HEK293 (cell line): Measurements from ENCODE around the gene POLR2C.

Experiments used
- CTCF ChIA-PET: fragments of 350-600 bp; formaldehyde crosslinking; extraction: SDS; loops from one replicate; lab custom pipeline; 2021; ENCODE audit warnings: antibody characterized with exemption; lab: Yijun Ruan, JAX
- POLR2A ChIA-PET: fragments of 300-600 bp; formaldehyde crosslinking; extraction: SDS; loops from one replicate; lab custom pipeline; 2020; ENCODE audit warnings: antibody characterized with exemption, inconsistent platforms; lab: Yijun Ruan, JAX
- H3K27ac ChIP-seq: fragments of 200-500 bp; sonication (Bioruptor generic); 2 replicates; pipeline ENCODE4 v1.5.1; 2014; ENCODE audit warnings: low read depth, low read length, control low read depth, inconsistent platforms; ENCODE audit errors: extremely low read depth
- H3K36me3 ChIP-seq, 2 experiments: fragments of 200-500 bp in 1 of 2; sonication (Bioruptor generic) in 1 of 2; 1 replicate in 1 of 2; 2 replicates in 1 of 2; pipeline ENCODE4 v1.5.1; 2014 to 2017; ENCODE audit warnings: inconsistent platforms in 2 of 2, low read length in 2 of 2; ENCODE audit not compliant: control insufficient read depth in 2 of 2, insufficient read depth in 1 of 2
- H3K4me1 ChIP-seq: fragments of 200-500 bp; sonication (Bioruptor generic); 2 replicates; pipeline ENCODE4 v1.5.1; 2014; ENCODE audit warnings: mild to moderate bottlenecking, low read length, inconsistent platforms; ENCODE audit not compliant: control insufficient read depth, insufficient read depth
- H3K4me3 ChIP-seq: 2 replicates; pipeline ENCODE4 v1.5.1; 2011; ENCODE audit warnings: low read depth, mild to moderate bottlenecking, control low read depth, low read length, moderate library complexity
- H3K9me3 ChIP-seq: fragments of 200-500 bp; sonication (Bioruptor generic); 2 replicates; pipeline ENCODE4 v1.5.1; 2014; ENCODE audit warnings: low read depth, low read length, inconsistent platforms; ENCODE audit not compliant: control insufficient read depth, insufficient read depth
- GLIS2 ChIP-seq: fragments of 450-650 bp; formaldehyde crosslinking; IDR thresholded peaks from 2 replicates; pipeline ENCODE4 v1.5.1; 2016; ENCODE audit warnings: missing biosample characterization, missing genetic modification characterization
- KLF1 ChIP-seq: fragments of 450-650 bp; formaldehyde crosslinking; IDR thresholded peaks from 2 replicates; pipeline ENCODE4 v1.5.1; 2016; ENCODE audit warnings: missing biosample characterization, missing genetic modification characterization
- WT1 ChIP-seq: fragments of 450-650 bp; formaldehyde crosslinking; IDR thresholded peaks from 2 replicates; pipeline ENCODE4 v1.5.1; 2016; ENCODE audit warnings: missing biosample characterization, missing genetic modification characterization
- ZNF174 ChIP-seq: fragments of 450-650 bp; formaldehyde crosslinking; IDR thresholded peaks from 2 replicates; pipeline ENCODE4 v1.5.0; 2017; ENCODE audit warnings: missing biosample characterization, mild to moderate bottlenecking, missing genetic modification characterization
- ZNF19 ChIP-seq: fragments of 450-650 bp; formaldehyde crosslinking; IDR thresholded peaks from 2 replicates; pipeline ENCODE4; 2016; ENCODE audit warnings: missing biosample characterization, missing genetic modification characterization, low read depth
- ZNF426 ChIP-seq: fragments of 450-650 bp; formaldehyde crosslinking; IDR thresholded peaks from 2 replicates; pipeline ENCODE4 v1.5.1; 2017; ENCODE audit warnings: missing biosample characterization, missing genetic modification characterization, mild to moderate bottlenecking, inconsistent platforms, moderate library complexity
- ZSCAN16 ChIP-seq: fragments of 450-650 bp; formaldehyde crosslinking; IDR thresholded peaks from 2 replicates; pipeline ENCODE4 v1.5.1; 2016; ENCODE audit warnings: missing biosample characterization, missing genetic modification characterization
- TF ChIP-seq, protein P1 (sequence below): fragments of 450-650 bp; formaldehyde crosslinking; IDR thresholded peaks from 2 replicates; pipeline ENCODE4 v1.5.1; 2016; ENCODE audit warnings: missing biosample characterization, missing genetic modification characterization
- TF ChIP-seq, protein P2 (sequence below): fragments of 450-650 bp; formaldehyde crosslinking; IDR thresholded peaks from 2 replicates; pipeline ENCODE4 v1.5.1; 2016; ENCODE audit warnings: missing biosample characterization, missing genetic modification characterization
- TF ChIP-seq, protein P3 (sequence below): fragments of 450-650 bp; formaldehyde crosslinking; IDR thresholded peaks from 2 replicates; pipeline ENCODE4 v1.5.1; 2016; ENCODE audit warnings: missing biosample characterization, missing genetic modification characterization, borderline replicate concordance
- TF ChIP-seq, protein P4 (sequence below): fragments of 450-650 bp; formaldehyde crosslinking; IDR thresholded peaks from 2 replicates; pipeline ENCODE4 v1.5.1; 2016; ENCODE audit warnings: missing biosample characterization, missing genetic modification characterization
- TF ChIP-seq, protein P5 (sequence below): fragments of 450-650 bp; formaldehyde crosslinking; IDR thresholded peaks from 2 replicates; pipeline ENCODE4 v1.5.1; 2017; ENCODE audit warnings: missing biosample characterization, missing genetic modification characterization
- TF ChIP-seq, protein P6 (sequence below): fragments of 450-650 bp; formaldehyde crosslinking; IDR thresholded peaks from 2 replicates; pipeline ENCODE4 v1.5.1; 2016; ENCODE audit warnings: missing biosample characterization, missing genetic modification characterization

Gene POLR2C

DNA sequence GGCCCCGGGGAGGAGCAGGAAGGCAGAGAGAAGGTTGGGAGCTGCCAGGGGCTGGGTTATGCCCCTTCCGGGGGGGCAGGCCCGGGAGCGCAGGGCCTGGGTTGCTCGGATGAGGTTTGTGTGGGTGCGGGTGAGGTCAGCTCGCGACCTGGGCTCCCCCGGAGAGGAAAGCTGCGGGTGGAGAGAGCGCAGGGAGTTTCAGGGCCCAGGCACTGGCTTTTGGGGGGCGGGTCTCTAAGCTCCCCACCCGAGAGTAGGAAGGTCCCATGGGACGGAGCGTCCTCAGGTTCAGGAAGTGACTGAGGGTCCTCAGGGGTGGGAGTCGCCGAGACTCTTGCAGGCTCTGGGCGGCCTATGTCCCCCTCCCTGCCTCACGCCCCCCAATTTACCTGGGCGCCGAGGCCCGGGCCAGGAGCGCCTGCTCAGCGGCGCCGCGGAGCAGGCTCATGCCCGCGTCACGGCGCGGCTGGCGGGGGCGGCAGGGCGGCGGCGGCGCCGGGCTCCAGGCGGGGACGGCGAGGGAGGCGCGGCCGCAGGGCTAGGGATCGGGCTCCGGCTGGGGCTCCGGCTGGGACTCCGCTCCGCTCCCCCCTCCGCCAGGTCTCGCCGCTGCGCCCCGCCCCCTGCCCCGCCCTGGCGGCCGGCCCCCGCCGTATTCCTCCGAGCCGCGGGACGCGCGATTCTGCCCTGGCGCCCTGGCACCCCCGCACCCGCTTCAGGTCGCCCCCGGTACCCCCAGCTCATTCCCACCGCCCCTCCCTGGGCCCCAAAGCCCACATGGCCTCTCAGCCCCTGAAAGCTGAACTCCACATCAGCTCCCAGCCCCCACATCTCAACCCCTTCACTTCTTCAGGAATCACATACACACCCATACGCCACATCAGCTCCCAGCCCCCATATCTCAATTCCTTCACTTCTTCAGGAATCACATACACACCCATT, 23.7 kb downstream of the POLR2C start, which contains the start of gene DOK4 (continued):
- TF ChIP-seq ZSCAN16 (no peak), GLIS2 (tag by site-specific recombination) (peak; percentile 85), ZNF19 (tag by site-specific recombination) (no peak), ZNF426 (tag by site-specific recombination) (no peak)
- TF ChIP-seq, all 188 proteins: peak for 29

DNA sequence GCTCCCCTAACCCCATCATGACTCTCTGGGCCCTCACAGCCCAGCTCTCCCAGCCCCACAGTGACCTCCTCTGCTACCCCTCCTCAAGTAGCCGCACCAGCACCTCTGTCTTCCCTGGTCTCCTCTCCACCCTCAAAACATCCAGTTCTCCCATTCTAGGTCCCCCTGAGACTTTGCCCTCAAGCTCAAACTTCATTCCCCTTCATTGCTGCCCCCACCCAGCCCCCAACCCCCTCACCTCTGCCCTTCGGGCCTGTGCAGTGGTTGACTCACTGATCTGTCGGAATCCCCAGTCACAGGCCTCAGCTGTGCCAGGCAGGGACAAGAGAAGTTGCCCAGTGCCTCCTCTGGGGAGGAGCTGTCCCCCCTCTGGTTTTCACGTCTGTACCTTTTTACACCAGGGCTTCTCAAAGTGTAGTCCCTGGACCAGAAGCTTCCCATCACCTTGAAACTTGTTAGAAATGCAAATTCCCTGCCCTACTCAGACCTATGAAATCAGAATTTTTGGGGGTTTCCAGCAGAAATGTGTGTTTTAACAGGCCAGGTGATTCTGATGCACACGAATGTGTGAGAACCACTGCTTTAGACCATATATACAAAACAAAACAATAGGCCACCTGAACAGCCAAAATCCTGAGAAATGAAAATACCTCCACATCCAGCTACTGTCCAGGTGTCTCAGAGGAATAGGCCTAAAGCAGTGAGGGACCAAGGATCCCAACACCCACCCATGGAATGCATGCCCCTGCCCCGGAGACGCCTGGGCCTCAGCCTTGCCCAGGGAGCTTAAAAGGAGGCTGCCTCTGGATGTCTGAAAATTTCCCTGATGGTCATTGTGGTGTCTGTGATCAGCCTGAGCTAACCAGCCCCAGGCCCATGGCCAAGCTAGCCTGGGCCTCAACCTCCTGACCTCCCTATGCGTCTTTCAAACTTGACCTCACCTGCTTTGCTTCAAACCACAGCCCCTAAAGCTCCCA, 24.7 kb downstream of the POLR2C start:
- ChIA-PET CTCF (interaction anchor here (0.5 to 1.8 kb wide), 4 partner anchors 24 to 414 kb away, joined by 3 to 4 read pairs (median 4); partner anchors contain the start of gene POLR2C), POLR2A (interaction anchor here (1.1 kb wide), 1 partner anchor 25 kb away, joined by 3 read pairs; no protein-coding TSS in a partner anchor)
- H3K4me3 ChIP-seq: no peak overlapping the region

More for the DNA sequence above, 24.7 kb downstream of the POLR2C start:
- Histone ChIP-seq H3K27ac (no peak overlapping the region; the same call in 1 of the 2 replicates), H3K9me3 (no peaks in the 10 kb centered on the region)
- TF ChIP-seq, protein P1, sequence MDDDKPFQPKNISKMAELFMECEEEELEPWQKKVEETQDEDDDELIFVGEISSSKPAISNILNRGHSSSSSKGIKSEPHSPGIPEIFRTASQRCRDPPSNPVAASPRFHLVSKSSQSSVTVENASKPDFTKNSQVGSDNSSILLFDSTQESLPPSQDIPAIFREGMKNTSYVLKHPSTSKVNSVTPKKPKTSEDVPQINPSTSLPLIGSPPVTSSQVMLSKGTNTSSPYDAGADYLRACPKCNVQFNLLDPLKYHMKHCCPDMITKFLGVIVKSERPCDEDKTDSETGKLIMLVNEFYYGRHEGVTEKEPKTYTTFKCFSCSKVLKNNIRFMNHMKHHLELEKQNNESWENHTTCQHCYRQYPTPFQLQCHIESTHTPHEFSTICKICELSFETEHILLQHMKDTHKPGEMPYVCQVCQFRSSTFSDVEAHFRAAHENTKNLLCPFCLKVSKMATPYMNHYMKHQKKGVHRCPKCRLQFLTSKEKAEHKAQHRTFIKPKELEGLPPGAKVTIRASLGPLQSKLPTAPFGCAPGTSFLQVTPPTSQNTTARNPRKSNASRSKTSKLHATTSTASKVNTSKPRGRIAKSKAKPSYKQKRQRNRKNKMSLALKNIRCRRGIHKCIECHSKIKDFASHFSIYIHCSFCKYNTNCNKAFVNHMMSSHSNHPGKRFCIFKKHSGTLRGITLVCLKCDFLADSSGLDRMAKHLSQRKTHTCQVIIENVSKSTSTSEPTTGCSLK: no peak
- TF ChIP-seq, protein P2, sequence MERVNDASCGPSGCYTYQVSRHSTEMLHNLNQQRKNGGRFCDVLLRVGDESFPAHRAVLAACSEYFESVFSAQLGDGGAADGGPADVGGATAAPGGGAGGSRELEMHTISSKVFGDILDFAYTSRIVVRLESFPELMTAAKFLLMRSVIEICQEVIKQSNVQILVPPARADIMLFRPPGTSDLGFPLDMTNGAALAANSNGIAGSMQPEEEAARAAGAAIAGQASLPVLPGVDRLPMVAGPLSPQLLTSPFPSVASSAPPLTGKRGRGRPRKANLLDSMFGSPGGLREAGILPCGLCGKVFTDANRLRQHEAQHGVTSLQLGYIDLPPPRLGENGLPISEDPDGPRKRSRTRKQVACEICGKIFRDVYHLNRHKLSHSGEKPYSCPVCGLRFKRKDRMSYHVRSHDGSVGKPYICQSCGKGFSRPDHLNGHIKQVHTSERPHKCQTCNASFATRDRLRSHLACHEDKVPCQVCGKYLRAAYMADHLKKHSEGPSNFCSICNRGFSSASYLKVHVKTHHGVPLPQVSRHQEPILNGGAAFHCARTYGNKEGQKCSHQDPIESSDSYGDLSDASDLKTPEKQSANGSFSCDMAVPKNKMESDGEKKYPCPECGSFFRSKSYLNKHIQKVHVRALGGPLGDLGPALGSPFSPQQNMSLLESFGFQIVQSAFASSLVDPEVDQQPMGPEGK: peak; percentile 53; the same call in 1 of the 2 replicates
- TF ChIP-seq WT1 (tag by site-specific recombination) (no peak), KLF1 (tag by site-specific recombination) (0 out of 2 replicates have a peak, but pooled peaks have one; percentile 8), ZNF174 (tag by site-specific recombination) (no peak)
- TF ChIP-seq, protein P3, sequence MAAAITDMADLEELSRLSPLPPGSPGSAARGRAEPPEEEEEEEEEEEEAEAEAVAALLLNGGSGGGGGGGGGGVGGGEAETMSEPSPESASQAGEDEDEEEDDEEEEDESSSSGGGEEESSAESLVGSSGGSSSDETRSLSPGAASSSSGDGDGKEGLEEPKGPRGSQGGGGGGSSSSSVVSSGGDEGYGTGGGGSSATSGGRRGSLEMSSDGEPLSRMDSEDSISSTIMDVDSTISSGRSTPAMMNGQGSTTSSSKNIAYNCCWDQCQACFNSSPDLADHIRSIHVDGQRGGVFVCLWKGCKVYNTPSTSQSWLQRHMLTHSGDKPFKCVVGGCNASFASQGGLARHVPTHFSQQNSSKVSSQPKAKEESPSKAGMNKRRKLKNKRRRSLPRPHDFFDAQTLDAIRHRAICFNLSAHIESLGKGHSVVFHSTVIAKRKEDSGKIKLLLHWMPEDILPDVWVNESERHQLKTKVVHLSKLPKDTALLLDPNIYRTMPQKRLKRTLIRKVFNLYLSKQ (tag by site-specific recombination): no peak
- TF ChIP-seq, protein P4, sequence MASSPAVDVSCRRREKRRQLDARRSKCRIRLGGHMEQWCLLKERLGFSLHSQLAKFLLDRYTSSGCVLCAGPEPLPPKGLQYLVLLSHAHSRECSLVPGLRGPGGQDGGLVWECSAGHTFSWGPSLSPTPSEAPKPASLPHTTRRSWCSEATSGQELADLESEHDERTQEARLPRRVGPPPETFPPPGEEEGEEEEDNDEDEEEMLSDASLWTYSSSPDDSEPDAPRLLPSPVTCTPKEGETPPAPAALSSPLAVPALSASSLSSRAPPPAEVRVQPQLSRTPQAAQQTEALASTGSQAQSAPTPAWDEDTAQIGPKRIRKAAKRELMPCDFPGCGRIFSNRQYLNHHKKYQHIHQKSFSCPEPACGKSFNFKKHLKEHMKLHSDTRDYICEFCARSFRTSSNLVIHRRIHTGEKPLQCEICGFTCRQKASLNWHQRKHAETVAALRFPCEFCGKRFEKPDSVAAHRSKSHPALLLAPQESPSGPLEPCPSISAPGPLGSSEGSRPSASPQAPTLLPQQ (tag by site-specific recombination): 0 out of 2 replicates have a peak, but pooled peaks have one; percentile 5
- TF ChIP-seq, protein P5, sequence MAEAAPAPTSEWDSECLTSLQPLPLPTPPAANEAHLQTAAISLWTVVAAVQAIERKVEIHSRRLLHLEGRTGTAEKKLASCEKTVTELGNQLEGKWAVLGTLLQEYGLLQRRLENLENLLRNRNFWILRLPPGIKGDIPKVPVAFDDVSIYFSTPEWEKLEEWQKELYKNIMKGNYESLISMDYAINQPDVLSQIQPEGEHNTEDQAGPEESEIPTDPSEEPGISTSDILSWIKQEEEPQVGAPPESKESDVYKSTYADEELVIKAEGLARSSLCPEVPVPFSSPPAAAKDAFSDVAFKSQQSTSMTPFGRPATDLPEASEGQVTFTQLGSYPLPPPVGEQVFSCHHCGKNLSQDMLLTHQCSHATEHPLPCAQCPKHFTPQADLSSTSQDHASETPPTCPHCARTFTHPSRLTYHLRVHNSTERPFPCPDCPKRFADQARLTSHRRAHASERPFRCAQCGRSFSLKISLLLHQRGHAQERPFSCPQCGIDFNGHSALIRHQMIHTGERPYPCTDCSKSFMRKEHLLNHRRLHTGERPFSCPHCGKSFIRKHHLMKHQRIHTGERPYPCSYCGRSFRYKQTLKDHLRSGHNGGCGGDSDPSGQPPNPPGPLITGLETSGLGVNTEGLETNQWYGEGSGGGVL (tag by site-specific recombination): peak; percentile 19; the same call in 1 of the 2 replicates
- TF ChIP-seq, protein P6, sequence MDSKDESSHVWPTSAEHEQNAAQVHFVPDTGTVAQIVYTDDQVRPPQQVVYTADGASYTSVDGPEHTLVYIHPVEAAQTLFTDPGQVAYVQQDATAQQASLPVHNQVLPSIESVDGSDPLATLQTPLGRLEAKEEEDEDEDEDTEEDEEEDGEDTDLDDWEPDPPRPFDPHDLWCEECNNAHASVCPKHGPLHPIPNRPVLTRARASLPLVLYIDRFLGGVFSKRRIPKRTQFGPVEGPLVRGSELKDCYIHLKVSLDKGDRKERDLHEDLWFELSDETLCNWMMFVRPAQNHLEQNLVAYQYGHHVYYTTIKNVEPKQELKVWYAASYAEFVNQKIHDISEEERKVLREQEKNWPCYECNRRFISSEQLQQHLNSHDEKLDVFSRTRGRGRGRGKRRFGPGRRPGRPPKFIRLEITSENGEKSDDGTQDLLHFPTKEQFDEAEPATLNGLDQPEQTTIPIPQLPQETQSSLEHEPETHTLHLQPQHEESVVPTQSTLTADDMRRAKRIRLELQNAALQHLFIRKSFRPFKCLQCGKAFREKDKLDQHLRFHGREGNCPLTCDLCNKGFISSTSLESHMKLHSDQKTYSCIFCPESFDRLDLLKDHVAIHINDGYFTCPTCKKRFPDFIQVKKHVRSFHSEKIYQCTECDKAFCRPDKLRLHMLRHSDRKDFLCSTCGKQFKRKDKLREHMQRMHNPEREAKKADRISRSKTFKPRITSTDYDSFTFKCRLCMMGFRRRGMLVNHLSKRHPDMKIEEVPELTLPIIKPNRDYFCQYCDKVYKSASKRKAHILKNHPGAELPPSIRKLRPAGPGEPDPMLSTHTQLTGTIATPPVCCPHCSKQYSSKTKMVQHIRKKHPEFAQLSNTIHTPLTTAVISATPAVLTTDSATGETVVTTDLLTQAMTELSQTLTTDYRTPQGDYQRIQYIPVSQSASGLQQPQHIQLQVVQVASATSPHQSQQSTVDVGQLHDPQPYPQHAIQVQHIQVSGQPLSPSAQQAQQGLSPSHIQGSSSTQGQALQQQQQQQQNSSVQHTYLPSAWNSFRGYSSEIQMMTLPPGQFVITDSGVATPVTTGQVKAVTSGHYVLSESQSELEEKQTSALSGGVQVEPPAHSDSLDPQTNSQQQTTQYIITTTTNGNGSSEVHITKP (tag by site-specific recombination): 0 out of 2 replicates have a peak, but pooled peaks have one; percentile 0
- TF ChIP-seq, all 188 proteins: peak for 5
- Histone ChIP-seq H3K4me1 (no peaks in the 10 kb centered on the region), H3K36me3 (no peaks in the 10 kb centered on the region)
